Heart right ventricle (tissue), 16 donors: ENCODE results near the gene CIDEB. TPM values are rescaled to one million over a fixed set of nuclear protein-coding genes. Genes with fewer than 3 reads are reported as not detected.

Source experiments
- ATAC-seq, 8 donors: fragments of 200-7000 bp; cut with Tn5 transposase; one replicate each; pipeline ENCODE4 v1.9.1; 2020; ENCODE audit warnings: mild to moderate bottlenecking in 8 of 8, moderate library complexity in 8 of 8, moderate number of reproducible peaks in 1 of 8
- DNase-seq, 2 donors: peaks; one replicate each; pipeline ENCODE4 v3.0.0-alpha.2; 2020
- H3K27ac ChIP-seq, 10 donors: fragments of 200-600 bp; sonication (generic) in 2 of 10; one replicate each; pipeline versions ENCODE4 v1.5.0 to v1.8.0; 2020 to 2022; ENCODE audit warnings: mild to moderate bottlenecking in 3 of 10
- H3K27me3 ChIP-seq, 7 donors: fragments of 200-600 bp; one replicate each; pipeline ENCODE4 v1.8.0; 2021 to 2022; ENCODE audit warnings: mild to moderate bottlenecking in 2 of 7
- H3K36me3 ChIP-seq, 9 donors: fragments of 200-600 bp; sonication (generic) in 1 of 9; one replicate each; pipeline versions ENCODE4 v1.5.0 to v1.8.0; 2020 to 2022; ENCODE audit warnings: mild to moderate bottlenecking in 2 of 9
- H3K4me1 ChIP-seq, 9 donors: fragments of 200-600 bp; sonication (generic) in 1 of 9; one replicate each; pipeline versions ENCODE4 v1.5.0 to v1.8.0; 2020 to 2022; ENCODE audit warnings: mild to moderate bottlenecking in 4 of 9
- H3K4me3 ChIP-seq, 10 donors: fragments of 200-600 bp; sonication (generic) in 2 of 10; one replicate each; pipeline versions ENCODE4 v1.5.0 to v1.8.0; 2020 to 2022; ENCODE audit warnings: mild to moderate bottlenecking in 7 of 10, moderate library complexity in 2 of 10
- H3K9me3 ChIP-seq, 11 donors: fragments of 200-600 bp in 10 of 11; sonication (generic) in 2 of 11; one replicate each; pipeline versions ENCODE4 v1.5.0 to v1.8.0; 2013 to 2022; ENCODE audit warnings: mild to moderate bottlenecking in 2 of 11, control low read depth in 1 of 11, moderate library complexity in 1 of 11
- WGBS, 2 donors: extraction: QIAGEN DNeasy Blood & Tissue Kit; methylation state at CpG; one replicate each; pipeline ENCODE4 v1.1.7; 2013; ENCODE audit warnings: inconsistent platforms in 1 of 2; 5-methylcytosine and 5-hydroxymethylcytosine counted together
- intact Hi-C, 10 donors: fragments of 100-400 bp; cut with DNase I; formaldehyde crosslinking; loops; one replicate each; pipeline versions ENCODE4 v1.11.1 to v1.14.2; 2022
- polyA plus RNA-seq, 2 donors: library from polyadenylated mRNA; stranded (reverse); fragments of 200-250 nt; gene quantifications; one replicate each; pipeline ENCODE4 v1.2.3, GENCODE V29; 2013
- total RNA-seq, 10 donors: library from RNA; stranded (reverse); fragmentation: NEBNext Ultra II Directional in 3 of 10; extraction: Animal tissue kit (Norgen Biotek cat#: 25700) in 3 of 10; gene quantifications; one replicate each; pipeline versions ENCODE4 v1.2.1 to v1.2.4, GENCODE V29; 2021 to 2023
- TF ChIP-seq, protein P1 (sequence below), 9 donors: fragments of 200-600 bp; sonication (generic) in 2 of 9; IDR thresholded peaks; one replicate each; pipeline versions ENCODE4 v1.5.0 to v1.8.0; 2021 to 2022; ENCODE audit warnings: antibody characterized with exemption in 9 of 9, mild to moderate bottlenecking in 5 of 9, moderate library complexity in 1 of 9
- donor health status: Arrhythmogenic right ventricular cardiomyopathy.
- donor health status: ischemic (EF 13 %, LVEDD 7.1; RV severe dilation, severe dysfunction).
- donor health status: healthy with polysubstance abuse.
- donor health status: DM: no; HTN: yes; CAD: no.
- donor health status: DM: no; HTN: no; CAD: no.
- donor health status: ischemic (EF 25% LVEDD 6.9; RV normal size, moderate dysfunction).
- donor health status: ischemic (EF 25% LVEDD 5.7; RV mildly dilated, moderate dysfunction).
- donor health status: healthy.
- donor health status: DM: yes; HTN: yes; CAD: no.
- donor health status: Ischemic cardiomyopathy.
- donor health status: ischemic (EF 35%, LVEDD 5.7; RV mildly dilated, moderate dysfunction).
- donor health status: nonischemic (EF 11% LVEDD 7.7; RV severe dilation, severe dysfunction).
- donor health status: DM: yes; HTN: yes; CAD: no.
- donor health status: PGD.
- donor health status: ischemic (EF 29% LVEDD 5.4; RV normal size, mild dysfunction).
- donor health status: nonischemic (EF 23%, LVEDD 6.1; RV moderate dilation, normal function).

Gene CIDEB
- total and polyA plus RNA-seq, 12 donors = 1.9 to 6.0 (median 3.7) TPM

DNA sequence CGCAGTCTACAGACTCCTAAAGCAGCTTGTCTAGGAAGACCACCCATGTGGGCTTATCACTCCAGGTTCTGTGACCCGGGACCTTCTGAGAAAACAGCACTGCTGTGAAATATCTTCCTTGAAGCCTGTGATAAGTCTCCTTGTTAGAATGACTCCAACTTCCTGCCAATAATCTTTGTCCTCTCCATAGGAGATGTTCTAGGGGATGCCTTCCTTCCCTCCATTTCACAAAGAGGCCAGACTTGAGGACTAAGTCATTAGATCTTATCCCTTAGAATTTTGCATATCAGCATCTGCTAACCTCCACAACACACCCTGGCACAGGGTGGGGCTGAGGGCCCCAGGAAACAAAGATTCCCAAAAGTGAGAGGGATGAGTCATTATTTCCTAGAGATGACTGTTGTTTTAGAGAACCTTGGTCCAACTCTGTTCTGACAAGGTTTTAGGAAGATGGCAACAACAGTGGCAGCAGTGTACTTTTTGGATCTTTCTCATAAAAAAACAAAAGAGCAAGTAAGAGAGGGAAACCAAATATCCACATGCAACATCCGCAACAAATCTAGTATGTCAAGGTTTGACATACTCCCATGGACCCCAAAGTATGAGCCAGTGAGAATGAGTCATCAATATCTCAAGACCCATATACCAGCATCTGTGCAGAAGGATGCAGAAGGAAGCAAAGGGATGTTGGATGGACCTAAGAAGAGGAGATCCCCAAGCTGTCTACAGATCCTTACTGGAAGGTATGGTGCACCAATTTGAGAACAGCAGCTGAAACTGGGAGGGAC lies 9.6 kb upstream of the CIDEB start:
- no peak overlapping the region for H3K4me3 ChIP-seq
- peak overlapping the region in 2 of 10 donors; percentile 82 to 88 for H3K27ac ChIP-seq
- peaks cover 0 to 48% (median 0%) of the 10 kb centered on the region in 9 donors for H3K36me3 ChIP-seq
- TF ChIP-seq, protein P1, sequence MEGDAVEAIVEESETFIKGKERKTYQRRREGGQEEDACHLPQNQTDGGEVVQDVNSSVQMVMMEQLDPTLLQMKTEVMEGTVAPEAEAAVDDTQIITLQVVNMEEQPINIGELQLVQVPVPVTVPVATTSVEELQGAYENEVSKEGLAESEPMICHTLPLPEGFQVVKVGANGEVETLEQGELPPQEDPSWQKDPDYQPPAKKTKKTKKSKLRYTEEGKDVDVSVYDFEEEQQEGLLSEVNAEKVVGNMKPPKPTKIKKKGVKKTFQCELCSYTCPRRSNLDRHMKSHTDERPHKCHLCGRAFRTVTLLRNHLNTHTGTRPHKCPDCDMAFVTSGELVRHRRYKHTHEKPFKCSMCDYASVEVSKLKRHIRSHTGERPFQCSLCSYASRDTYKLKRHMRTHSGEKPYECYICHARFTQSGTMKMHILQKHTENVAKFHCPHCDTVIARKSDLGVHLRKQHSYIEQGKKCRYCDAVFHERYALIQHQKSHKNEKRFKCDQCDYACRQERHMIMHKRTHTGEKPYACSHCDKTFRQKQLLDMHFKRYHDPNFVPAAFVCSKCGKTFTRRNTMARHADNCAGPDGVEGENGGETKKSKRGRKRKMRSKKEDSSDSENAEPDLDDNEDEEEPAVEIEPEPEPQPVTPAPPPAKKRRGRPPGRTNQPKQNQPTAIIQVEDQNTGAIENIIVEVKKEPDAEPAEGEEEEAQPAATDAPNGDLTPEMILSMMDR (IDR thresholded peaks at IDR 0.05) = no peak
- DNase-seq (no peak), ATAC-seq (no peak)
- peaks cover 0 to 38% (median 4%) of the 10 kb centered on the region in 7 donors for H3K27me3 ChIP-seq
- 75 to 81% methylated on average over 3 of the region's 3 CpGs for whole genome bisulfite sequencing, 2 donors
- intact Hi-C loops = loop anchor here in 1 of 10 donors (5.0 kb wide), 1 partner anchor 120 kb away; no protein-coding TSS in a partner anchor
- H3K4me1 ChIP-seq = peaks cover 11 to 68% (median 47%) of the 10 kb centered on the region in 9 donors
- no peaks in the 10 kb centered on the region for H3K9me3 ChIP-seq

DNA sequence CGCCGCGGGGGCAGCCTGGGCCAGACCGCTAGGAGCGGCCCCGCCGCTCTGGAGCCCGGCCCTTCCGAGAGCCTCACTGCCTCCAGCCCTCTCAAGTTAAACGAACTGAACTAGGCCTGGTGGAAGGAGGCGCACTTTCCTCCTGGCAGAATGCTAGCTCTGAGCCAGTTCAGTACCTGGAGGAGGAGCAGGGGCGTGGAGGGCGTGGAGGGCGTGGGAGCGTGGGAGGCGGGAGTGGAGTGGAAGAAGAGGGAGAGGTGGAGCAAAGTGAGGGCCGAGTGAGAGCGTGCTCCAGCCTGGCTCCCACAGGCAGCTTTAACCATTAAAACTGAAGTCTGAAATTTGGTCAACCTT lies 8.8 kb upstream of the CIDEB start:
- peaks cover 0 to 38% (median 4%) of the 10 kb centered on the region in 7 donors for H3K27me3 ChIP-seq
- peaks cover 0 to 40% (median 0%) of the 10 kb centered on the region in 9 donors for H3K36me3 ChIP-seq
- TF ChIP-seq, protein P1 (IDR thresholded peaks at IDR 0.05) = no peak
- intact Hi-C loops = loop anchor here in 1 of 10 donors (5.0 kb wide), 1 partner anchor 121 kb away; no protein-coding TSS in a partner anchor
- H3K4me3 ChIP-seq = peak overlapping the region in 3 of 10 donors; percentile 20 to 21 (median 20)
- H3K9me3 ChIP-seq = no peaks in the 10 kb centered on the region
- peaks cover 11 to 76% (median 55%) of the 10 kb centered on the region in 9 donors for H3K4me1 ChIP-seq
- WGBS, 2 donors = 44 to 52% methylated on average over 18 of the region's 18 CpGs
- no peak for DNase-seq
- peak in 5 of 8 donors; percentile 1 to 12 (median 3) for ATAC-seq
- H3K27ac ChIP-seq = peak overlapping the region in 8 of 10 donors; percentile 50 to 88 (median 74)

DNA sequence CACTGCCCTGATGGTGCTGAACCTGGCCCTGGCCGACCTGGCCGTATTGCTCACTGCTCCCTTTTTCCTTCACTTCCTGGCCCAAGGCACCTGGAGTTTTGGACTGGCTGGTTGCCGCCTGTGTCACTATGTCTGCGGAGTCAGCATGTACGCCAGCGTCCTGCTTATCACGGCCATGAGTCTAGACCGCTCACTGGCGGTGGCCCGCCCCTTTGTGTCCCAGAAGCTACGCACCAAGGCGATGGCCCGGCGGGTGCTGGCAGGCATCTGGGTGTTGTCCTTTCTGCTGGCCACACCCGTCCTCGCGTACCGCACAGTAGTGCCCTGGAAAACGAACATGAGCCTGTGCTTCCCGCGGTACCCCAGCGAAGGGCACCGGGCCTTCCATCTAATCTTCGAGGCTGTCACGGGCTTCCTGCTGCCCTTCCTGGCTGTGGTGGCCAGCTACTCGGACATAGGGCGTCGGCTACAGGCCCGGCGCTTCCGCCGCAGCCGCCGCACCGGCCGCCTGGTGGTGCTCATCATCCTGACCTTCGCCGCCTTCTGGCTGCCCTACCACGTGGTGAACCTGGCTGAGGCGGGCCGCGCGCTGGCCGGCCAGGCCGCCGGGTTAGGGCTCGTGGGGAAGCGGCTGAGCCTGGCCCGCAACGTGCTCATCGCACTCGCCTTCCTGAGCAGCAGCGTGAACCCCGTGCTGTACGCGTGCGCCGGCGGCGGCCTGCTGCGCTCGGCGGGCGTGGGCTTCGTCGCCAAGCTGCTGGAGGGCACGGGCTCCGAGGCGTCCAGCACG lies 8.2 kb upstream of the CIDEB start:
- 32 to 33% methylated on average over 64 to 70 of the region's 70 CpGs for WGBS, 2 donors
- Histone ChIP-seq H3K9me3 (no peaks in the 10 kb centered on the region), H3K4me1 (peaks cover 11 to 82% (median 61%) of the 10 kb centered on the region in 9 donors), H3K27me3 (peaks cover 0 to 38% (median 4%) of the 10 kb centered on the region in 7 donors), H3K36me3 (peaks cover 0 to 34% (median 0%) of the 10 kb centered on the region in 9 donors), H3K4me3 (peak overlapping the region in 5 of 10 donors; percentile 6 to 36 (median 20)), H3K27ac (peak overlapping the region in 9 of 10 donors; percentile 50 to 88 (median 72))
- ATAC-seq = peak; percentile 53 to 76 (median 66)
- intact Hi-C loops = loop anchor here in 1 of 10 donors (5.0 kb wide), 1 partner anchor 121 kb away; no protein-coding TSS in a partner anchor
- peak; percentile 56 to 67 for DNase-seq
- TF ChIP-seq, protein P1 (IDR thresholded peaks at IDR 0.05) = peak in 7 of 9 donors; percentile 27 to 63 (median 42)
